Panc1 (cell line): Measurements from ENCODE around the gene HPCAL1. TPM values are rescaled to one million over a fixed set of nuclear protein-coding genes. Genes with fewer than 3 reads are reported as not detected.

Experiments used
- ATAC-seq: fragments of 200-7000 bp; cut with Tn5 transposase; 2 replicates; pipeline ENCODE4 v1.9.1; 2020; ENCODE audit warnings: mild to moderate bottlenecking, moderate library complexity
- BruUV-seq: library from RNA; stranded (reverse); fragments of 400-500 nt; replicated peaks from 2 replicates; lab custom pipeline; 2021; lab: Mats Ljungman, UMichigan
- CTCF ChIA-PET: fragments of 300-600 bp; sonication (Branson Sonifier 250); formaldehyde crosslinking; loops from one replicate; lab custom pipeline; 2022; ENCODE audit warnings: antibody characterized with exemption; lab: Charles Lee
- POLR2A ChIA-PET: fragments of 300-600 bp; sonication (Branson Sonifier 250); formaldehyde crosslinking; loops from one replicate; lab custom pipeline; 2022; ENCODE audit warnings: antibody characterized with exemption; lab: Charles Lee
- DNase-seq: peaks from one replicate; pipeline ENCODE4 v3.0.0-alpha.2; 2010; ENCODE audit warnings: low read depth, low spot score
- H3K27ac ChIP-seq: 2 replicates; pipeline ENCODE4 v1.5.1; 2011; ENCODE audit warnings: mild to moderate bottlenecking, low read length, inconsistent platforms
- H3K27me3 ChIP-seq: fragments of 200-500 bp; sonication (Bioruptor generic); 2 replicates; pipeline ENCODE4 v1.6.0; 2014; ENCODE audit warnings: low read length, inconsistent platforms; ENCODE audit not compliant: control insufficient read depth, insufficient read depth
- H3K36me3 ChIP-seq: fragments of 200-500 bp; sonication (Bioruptor generic); 2 replicates; pipeline ENCODE4 v1.5.1; 2014; ENCODE audit warnings: inconsistent platforms, mild to moderate bottlenecking, low read length, moderate library complexity; ENCODE audit not compliant: control insufficient read depth, insufficient read depth
- H3K4me1 ChIP-seq: 2 replicates; pipeline ENCODE4 v1.5.1; 2011; ENCODE audit warnings: inconsistent platforms, mild to moderate bottlenecking, low read length, moderate library complexity; ENCODE audit not compliant: control insufficient read depth, insufficient read depth
- H3K4me3 ChIP-seq, 2 experiments: 2 replicates each; pipeline ENCODE4 v1.5.1; 2011 to 2012; ENCODE audit warnings: low read depth in 2 of 2, low read length in 2 of 2, mild to moderate bottlenecking in 2 of 2, inconsistent platforms in 1 of 2, moderate library complexity in 1 of 2
- H3K9me3 ChIP-seq: fragments of 200-500 bp; sonication (Bioruptor generic); 2 replicates; pipeline ENCODE4 v1.5.1; 2014; ENCODE audit warnings: low read depth, mild to moderate bottlenecking, inconsistent platforms, low read length, moderate library complexity; ENCODE audit not compliant: control insufficient read depth, insufficient read depth
- CTCF ChIP-seq: fragments of 450-650 bp; IDR thresholded peaks from 2 replicates; pipeline ENCODE4 v1.5.1; 2017; ENCODE audit warnings: mild to moderate bottlenecking
- POLR2AphosphoS5 ChIP-seq: IDR thresholded peaks from 2 replicates; pipeline ENCODE4 v1.6.1; 2012; ENCODE audit warnings: mild to moderate bottlenecking, low read depth, low read length, moderate library complexity
- REST ChIP-seq, 2 experiments: IDR thresholded peaks; 2 replicates each; pipeline ENCODE4 v1.6.1; 2011 to 2012; ENCODE audit warnings: low read depth in 2 of 2, control low read depth in 1 of 2, low read length in 1 of 2, mild to moderate bottlenecking in 1 of 2, moderate library complexity in 1 of 2; ENCODE audit not compliant: insufficient read depth in 1 of 2
- SIN3A ChIP-seq: IDR thresholded peaks from 2 replicates; pipeline ENCODE4 v1.6.1; 2012; ENCODE audit warnings: low read depth, mild to moderate bottlenecking, low read length, moderate library complexity, borderline replicate concordance; ENCODE audit not compliant: insufficient read depth
- TCF7L2 ChIP-seq: IDR thresholded peaks from 2 replicates; pipeline ENCODE4 v1.6.1; 2011; ENCODE audit warnings: mild to moderate bottlenecking, low read depth, low read length, inconsistent platforms
- in situ Hi-C: cut with HindIII; loops from 2 replicates; pipeline ENCODE4 v1.10.0; 2016; ENCODE audit warnings: low sequenced_read_pairs, low pct_unique_long_range_greater_than_20kb
- intact Hi-C: fragments of 100-400 bp; cut with micrococcal nuclease; formaldehyde crosslinking; loops from one replicate; pipeline ENCODE4 v1.10.0; 2022; ENCODE audit not compliant: unreplicated experiment
- total RNA-seq: library from RNA; stranded (reverse); gene quantifications from one replicate; pipeline ENCODE4 v1.2.1, GENCODE V29; 2021; ENCODE audit not compliant: unreplicated experiment

The HPCAL1 gene
- total RNA-seq, 1 experiment from 2014 or later, result 234 TPM

GRCh38 chr2:10365412-10365811, 62.7 kb downstream of the HPCAL1 start:
- Histone ChIP-seq H3K4me3 (no peak overlapping the region), H3K27me3 (no peaks in the 10 kb centered on the region), H3K36me3 (no peaks in the 10 kb centered on the region), H3K4me1 (peaks cover 73% of the 10 kb centered on the region), H3K27ac (no peak overlapping the region), H3K9me3 (no peaks in the 10 kb centered on the region)
- intact Hi-C loops, result no loop called here
- in situ Hi-C loops, result no loop called here
- BruUV-seq, result no TSS peak
- DNase-seq, result no peak
- ATAC-seq, result 0 out of 2 replicates have a peak, but pooled peaks have one; percentile 1
- ChIA-PET POLR2A (no interaction called here), CTCF (no interaction called here)
- TF ChIP-seq REST (IDR thresholded peaks at IDR 0.05; ENCODE audit: insufficient read depth in 1 of 2, low read depth in 2 of 2, low read length in 1 of 2), result no peak
- TF ChIP-seq SIN3A, result no peak
- TF ChIP-seq CTCF, result no peak
- no peak for TF ChIP-seq POLR2AphosphoS5
- TF ChIP-seq TCF7L2, result no peak

- H3K4me1 ChIP-seq, result peaks cover 79% of the 10 kb centered on the region
- no peak for DNase-seq
- intact Hi-C loops (no loop called here), in situ Hi-C loops (no loop called here)
- H3K4me3 ChIP-seq, result no peak overlapping the region
- TF ChIP-seq TCF7L2 (no peak), CTCF (no peak), SIN3A (no peak), POLR2AphosphoS5 (no peak), REST (IDR thresholded peaks at IDR 0.05; ENCODE audit: insufficient read depth in 1 of 2, low read depth in 2 of 2, low read length in 1 of 2) (no peak)
- no peaks in the 10 kb centered on the region for H3K36me3 ChIP-seq
- ChIA-PET CTCF (no interaction called here), POLR2A (no interaction called here)
- H3K27ac ChIP-seq, result peak overlapping the region; percentile 39
- H3K9me3 ChIP-seq, result no peaks in the 10 kb centered on the region
- no peak for ATAC-seq
- no TSS peak for BruUV-seq
- H3K27me3 ChIP-seq, result no peaks in the 10 kb centered on the region
These were observed 64.0 kb downstream of the HPCAL1 start for GRCh38 chr2:10366601-10367270.
